A673 (cell line): ENCODE data around the gene ACSS2. TPM values are rescaled to one million over a fixed set of nuclear protein-coding genes. Genes with fewer than 3 reads are reported as not detected.

Experiments used
- BruUV-seq: library from RNA; stranded (reverse); fragments of 400-500 nt; replicated peaks from 2 replicates; lab custom pipeline; 2021; lab: Mats Ljungman, UMichigan
- CTCF ChIA-PET: fragments of 300-600 bp; sonication (Branson Sonifier 250); formaldehyde crosslinking; loops from one replicate; lab custom pipeline; 2022; ENCODE audit warnings: antibody characterized with exemption; lab: Charles Lee
- POLR2A ChIA-PET: fragments of 300-600 bp; sonication (Branson Sonifier 250); formaldehyde crosslinking; loops from one replicate; lab custom pipeline; 2022; ENCODE audit warnings: antibody characterized with exemption; ENCODE audit not compliant: low non-redundant PET; lab: Charles Lee
- DNase-seq: peaks from one replicate; pipeline ENCODE4 v3.0.0-alpha.2; 2015; ENCODE audit warnings: low spot score
- H3K27ac ChIP-seq: fragments of 200-600 bp; sonication (generic); 2 replicates; pipeline ENCODE4 v1.5.1; 2016; ENCODE audit warnings: mixed run types, low read depth, mild to moderate bottlenecking, mixed read lengths, antibody characterized with exemption, low read length; ENCODE audit not compliant: poor library complexity, severe bottlenecking
- H3K27me3 ChIP-seq: fragments of 200-600 bp; sonication (generic); replicated peaks from 2 replicates; pipeline ENCODE4 v1.6.1; 2017; ENCODE audit warnings: mixed run types, low read depth, mild to moderate bottlenecking, mixed read lengths, antibody characterized with exemption, low read length; ENCODE audit not compliant: insufficient read depth, poor library complexity
- H3K36me3 ChIP-seq: fragments of 200-600 bp; sonication (generic); 2 replicates; pipeline ENCODE4 v1.6.1; 2016; ENCODE audit warnings: mixed run types, mild to moderate bottlenecking, mixed read lengths, antibody characterized with exemption, low read length; ENCODE audit not compliant: insufficient read depth, poor library complexity, severe bottlenecking
- H3K4me1 ChIP-seq: fragments of 200-600 bp; sonication (generic); 2 replicates; pipeline ENCODE4 v1.6.1; 2017; ENCODE audit warnings: mixed run types, mild to moderate bottlenecking, mixed read lengths, antibody characterized with exemption, low read length; ENCODE audit not compliant: insufficient read depth, poor library complexity, severe bottlenecking
- H3K4me3 ChIP-seq: fragments of 200-600 bp; sonication (generic); 2 replicates; pipeline ENCODE4 v1.5.1; 2016; ENCODE audit warnings: low read depth, mixed run types, mild to moderate bottlenecking, mixed read lengths, low read length; ENCODE audit not compliant: poor library complexity, severe bottlenecking
- H3K9me3 ChIP-seq: fragments of 200-600 bp; sonication (generic); 2 replicates; pipeline ENCODE4 v1.6.1; 2016; ENCODE audit warnings: mixed run types, low read depth, mild to moderate bottlenecking, mixed read lengths, antibody characterized with exemption, low read length; ENCODE audit not compliant: poor library complexity, severe bottlenecking
- CTCF ChIP-seq: fragments of 300-800, 200-600 bp; sonication (generic); conservative IDR thresholded peaks from 2 replicates; pipeline ENCODE4 v1.5.1; 2017; ENCODE audit warnings: low read depth, mild to moderate bottlenecking, antibody characterized with exemption, low read length, moderate library complexity, mixed read lengths
- EZH2 ChIP-seq: fragments of 200-600 bp; sonication (generic); IDR thresholded peaks from 2 replicates; pipeline ENCODE4 v1.6.1; 2017; ENCODE audit warnings: borderline replicate concordance, low read depth, mild to moderate bottlenecking, mixed read lengths, antibody characterized with exemption, low read length; ENCODE audit not compliant: poor library complexity, severe bottlenecking
- intact Hi-C: fragments of 100-400 bp; cut with micrococcal nuclease; formaldehyde crosslinking; loops from one replicate; pipeline ENCODE4 v1.10.0; 2022; ENCODE audit not compliant: unreplicated experiment
- total RNA-seq: library from RNA; stranded (reverse); gene quantifications from 2 replicates; pipeline ENCODE4 v1.2.3, GENCODE V29; 2021

ACSS2 gene
- total RNA-seq, 1 experiment from 2014 or later = 28.7 TPM

GRCh38 chr20:34971561-34972235 lies 95.3 kb downstream of the ACSS2 start:
- no peak for DNase-seq
- ChIA-PET CTCF (no interaction called here), POLR2A (no interaction called here)
- TF ChIP-seq EZH2 = no peak
- TF ChIP-seq CTCF = no peak
- H3K4me1 ChIP-seq = no peaks in the 10 kb centered on the region
- no peak overlapping the region for H3K27ac ChIP-seq
- no peaks in the 10 kb centered on the region for H3K36me3 ChIP-seq
- no TSS peak for BruUV-seq
- H3K27me3 ChIP-seq = no peaks in the 10 kb centered on the region
- intact Hi-C loops = no loop called here
- H3K4me3 ChIP-seq = no peak overlapping the region
- H3K9me3 ChIP-seq = no peaks in the 10 kb centered on the region

- Histone ChIP-seq H3K4me1 (no peaks in the 10 kb centered on the region), H3K9me3 (no peaks in the 10 kb centered on the region), H3K27ac (no peak overlapping the region), H3K4me3 (no peak overlapping the region), H3K27me3 (no peaks in the 10 kb centered on the region), H3K36me3 (no peaks in the 10 kb centered on the region)
- intact Hi-C loops = no loop called here
- TF ChIP-seq EZH2 (no peak), CTCF (no peak)
- DNase-seq = no peak
- POLR2A ChIA-PET = no interaction called here
- no TSS peak for BruUV-seq
- CTCF ChIA-PET = no interaction called here
These were observed 97.8 kb downstream of the ACSS2 start for GRCh38 chr20:34974246-34974645.

GRCh38 chr20:34976286-34976685 lies 99.9 kb downstream of the ACSS2 start:
- Histone ChIP-seq H3K27ac (no peak overlapping the region), H3K27me3 (no peaks in the 10 kb centered on the region), H3K4me3 (no peak overlapping the region), H3K36me3 (no peaks in the 10 kb centered on the region), H3K9me3 (no peaks in the 10 kb centered on the region), H3K4me1 (no peaks in the 10 kb centered on the region)
- BruUV-seq = no TSS peak
- intact Hi-C loops = no loop called here
- ChIA-PET POLR2A (interaction anchor here (0.6 kb wide), 1 partner anchor 299 kb away, joined by 3 read pairs; no protein-coding TSS in a partner anchor), CTCF (no interaction called here)
- DNase-seq = no peak
- TF ChIP-seq CTCF (no peak), EZH2 (no peak)

Other genes starting within 250 kb of the ACSS2 start
- gene PIGU, start 199.5 kb upstream of the ACSS2 start, total RNA-seq = 31.4 and 32.2 TPM in 2 replicates
- gene TP53INP2, start 172.3 kb upstream of the ACSS2 start, total RNA-seq = 7.2 and 8.4 TPM in 2 replicates
- 39.9 and 41.2 TPM in 2 replicates for gene NCOA6, start 51.0 kb upstream of the ACSS2 start, total RNA-seq
- 14.1 and 15.3 TPM in 2 replicates for gene GGT7, start 3.8 kb upstream of the ACSS2 start, total RNA-seq
- 53.5 and 63.1 TPM in 2 replicates for gene GSS, start 79.2 kb downstream of the ACSS2 start, total RNA-seq
- gene MYH7B, start 79.3 kb downstream of the ACSS2 start, total RNA-seq = 0.34 and 1.1 TPM in 2 replicates
- gene TRPC4AP, start 216.2 kb downstream of the ACSS2 start, total RNA-seq = 34.6 and 39.5 TPM in 2 replicates